ENCODE results near the gene GALNT6.

DNA sequence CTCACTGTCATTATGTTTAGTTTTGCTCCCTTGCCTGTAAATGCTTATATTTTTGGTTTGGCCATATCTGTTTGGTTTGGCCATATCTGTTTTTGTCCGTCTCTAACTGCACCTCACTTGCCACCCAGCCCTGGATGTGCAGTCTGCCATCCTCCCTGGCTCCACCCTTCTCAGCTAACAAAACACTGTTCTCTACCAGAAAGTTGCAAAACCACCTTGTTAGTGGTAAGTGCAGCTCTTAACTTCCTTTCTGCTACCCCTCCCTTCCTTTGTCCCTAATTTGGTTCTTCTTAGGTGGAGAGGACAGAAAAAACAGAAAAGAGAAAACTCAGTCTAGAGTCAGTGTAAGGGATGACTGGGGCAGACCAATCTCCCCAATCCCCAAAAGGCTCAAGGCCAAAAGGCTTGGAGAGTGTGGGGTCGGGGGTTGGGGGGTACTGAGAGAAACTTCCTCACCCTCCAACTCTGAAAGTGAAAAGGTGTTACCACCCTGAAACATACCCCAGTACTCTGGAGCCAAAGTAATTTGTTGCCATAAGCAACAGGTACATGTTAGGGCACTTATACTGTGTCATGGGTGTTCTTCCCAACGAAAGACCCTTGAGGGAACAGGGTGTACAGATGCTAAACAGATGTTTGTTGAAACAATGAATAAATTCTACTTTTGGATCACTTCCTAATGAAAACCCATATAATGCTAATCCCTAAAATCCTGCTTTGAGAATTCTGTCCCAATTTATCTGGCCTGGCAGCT, 72.2 kb downstream of the GALNT6 start:
- TF ChIP-seq POLR2AphosphoS5 (IDR thresholded peaks at IDR 0.05) (no peak), POLR2A (IDR thresholded peaks at IDR 0.05) (no peak)
- TF ChIP-seq, protein P1, sequence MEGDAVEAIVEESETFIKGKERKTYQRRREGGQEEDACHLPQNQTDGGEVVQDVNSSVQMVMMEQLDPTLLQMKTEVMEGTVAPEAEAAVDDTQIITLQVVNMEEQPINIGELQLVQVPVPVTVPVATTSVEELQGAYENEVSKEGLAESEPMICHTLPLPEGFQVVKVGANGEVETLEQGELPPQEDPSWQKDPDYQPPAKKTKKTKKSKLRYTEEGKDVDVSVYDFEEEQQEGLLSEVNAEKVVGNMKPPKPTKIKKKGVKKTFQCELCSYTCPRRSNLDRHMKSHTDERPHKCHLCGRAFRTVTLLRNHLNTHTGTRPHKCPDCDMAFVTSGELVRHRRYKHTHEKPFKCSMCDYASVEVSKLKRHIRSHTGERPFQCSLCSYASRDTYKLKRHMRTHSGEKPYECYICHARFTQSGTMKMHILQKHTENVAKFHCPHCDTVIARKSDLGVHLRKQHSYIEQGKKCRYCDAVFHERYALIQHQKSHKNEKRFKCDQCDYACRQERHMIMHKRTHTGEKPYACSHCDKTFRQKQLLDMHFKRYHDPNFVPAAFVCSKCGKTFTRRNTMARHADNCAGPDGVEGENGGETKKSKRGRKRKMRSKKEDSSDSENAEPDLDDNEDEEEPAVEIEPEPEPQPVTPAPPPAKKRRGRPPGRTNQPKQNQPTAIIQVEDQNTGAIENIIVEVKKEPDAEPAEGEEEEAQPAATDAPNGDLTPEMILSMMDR (IDR thresholded peaks at IDR 0.05), result no peak

Measured in stomach (tissue), 4 donors.